GM12892 (cell line): Measurements from ENCODE around the gene EEIG1.

ENCODE experiments used
- POLR2A ChIP-seq: IDR thresholded peaks from 2 replicates; pipeline ENCODE4 v1.6.1; 2011; ENCODE audit warnings: low read depth, low read length, control low read depth
- POLR2AphosphoS5 ChIP-seq: IDR thresholded peaks from 2 replicates; pipeline ENCODE4 v1.6.1; 2011; ENCODE audit warnings: low read depth, low read length, control low read depth
- TAF1 ChIP-seq: IDR thresholded peaks from 2 replicates; pipeline ENCODE4 v1.6.1; 2011; ENCODE audit warnings: low read depth, mild to moderate bottlenecking, control low read depth, low read length, borderline replicate concordance

- no peak for TF ChIP-seq POLR2A
- TF ChIP-seq POLR2AphosphoS5, result no peak
- no peak for TF ChIP-seq TAF1
Measured at GRCh38 chr9:127973169-127974000, 7.4 kb downstream of the EEIG1 start.
